ENCODE measurements around the gene CCDC18.
"Not testable (repeated sequence)": the region's sequence is repeated elsewhere in the genome, so short reads cannot be mapped to it uniquely, and the experiment has no call there.

CCDC18 gene

GRCh38 chr1:93151474-93151873, 29.1 kb upstream of the CCDC18 start:
- Histone ChIP-seq H3K27ac (ENCODE audit: low read length) (no peak overlapping the region), H3K27me3 (ENCODE audit: insufficient read depth, low read length) (no peaks in the 10 kb centered on the region), H3K4me1 (ENCODE audit: insufficient read depth, low read length) (no peaks in the 10 kb centered on the region), H3K36me3 (ENCODE audit: insufficient read depth, low read depth, low read length) (peaks cover 47% of the 10 kb centered on the region), H3K4me3 (ENCODE audit: low read length) (no peak overlapping the region), H3K9ac (ENCODE audit: low read depth, low read length) (no peak overlapping the region), H3K9me3 (ENCODE audit: insufficient read depth, low read depth, low read length) (no peaks in the 10 kb centered on the region)

GRCh38 chr1:93152835-93153234, 27.7 kb upstream of the CCDC18 start:
- H3K9me3 ChIP-seq (ENCODE audit: insufficient read depth, low read depth, low read length): no peaks in the 10 kb centered on the region
- peaks cover 47% of the 10 kb centered on the region for H3K36me3 ChIP-seq (ENCODE audit: insufficient read depth, low read depth, low read length)
- no peak overlapping the region for H3K9ac ChIP-seq (ENCODE audit: low read depth, low read length)
- no peaks in the 10 kb centered on the region for H3K4me1 ChIP-seq (ENCODE audit: insufficient read depth, low read length)
- H3K27ac ChIP-seq (ENCODE audit: low read length): no peak overlapping the region
- H3K4me3 ChIP-seq (ENCODE audit: low read length): no peak overlapping the region
- no peaks in the 10 kb centered on the region for H3K27me3 ChIP-seq (ENCODE audit: insufficient read depth, low read length)

GRCh38 chr1:93154898-93155297, 25.6 kb upstream of the CCDC18 start:
- Histone ChIP-seq H3K27me3 (ENCODE audit: insufficient read depth, low read length) (no peaks in the 10 kb centered on the region), H3K9ac (ENCODE audit: low read depth, low read length) (no peak overlapping the region), H3K4me3 (ENCODE audit: low read length) (no peak overlapping the region), H3K36me3 (ENCODE audit: insufficient read depth, low read depth, low read length) (peaks cover 58% of the 10 kb centered on the region), H3K27ac (ENCODE audit: low read length) (no peak overlapping the region), H3K4me1 (ENCODE audit: insufficient read depth, low read length) (no peaks in the 10 kb centered on the region), H3K9me3 (ENCODE audit: insufficient read depth, low read depth, low read length) (no peaks in the 10 kb centered on the region)

- Histone ChIP-seq H3K36me3 (ENCODE audit: insufficient read depth, low read depth, low read length) (peaks cover 54% of the 10 kb centered on the region), H3K9me3 (ENCODE audit: insufficient read depth, low read depth, low read length) (no peaks in the 10 kb centered on the region), H3K4me1 (ENCODE audit: insufficient read depth, low read length) (no peaks in the 10 kb centered on the region), H3K9ac (ENCODE audit: low read depth, low read length) (no peak overlapping the region), H3K4me3 (ENCODE audit: low read length) (no peak overlapping the region), H3K27me3 (ENCODE audit: insufficient read depth, low read length) (no peaks in the 10 kb centered on the region), H3K27ac (ENCODE audit: low read length) (no peak overlapping the region)
These were observed 25.2 kb upstream of the CCDC18 start for GRCh38 chr1:93155335-93155734.

- no peaks in the 10 kb centered on the region for H3K9me3 ChIP-seq (ENCODE audit: insufficient read depth, low read depth, low read length)
- no peak overlapping the region for H3K9ac ChIP-seq (ENCODE audit: low read depth, low read length)
- H3K4me1 ChIP-seq (ENCODE audit: insufficient read depth, low read length): no peaks in the 10 kb centered on the region
- H3K36me3 ChIP-seq (ENCODE audit: insufficient read depth, low read depth, low read length): peaks cover 28% of the 10 kb centered on the region
- no peak overlapping the region for H3K27ac ChIP-seq (ENCODE audit: low read length)
- H3K4me3 ChIP-seq (ENCODE audit: low read length): no peak overlapping the region
- no peaks in the 10 kb centered on the region for H3K27me3 ChIP-seq (ENCODE audit: insufficient read depth, low read length)
These were observed 21.2 kb upstream of the CCDC18 start for GRCh38 chr1:93159337-93159736.

GRCh38 chr1:93163314-93163713, 17.2 kb upstream of the CCDC18 start:
- not testable (repeated sequence) for H3K9ac ChIP-seq (ENCODE audit: low read depth, low read length); H3K4me3 ChIP-seq (ENCODE audit: low read length); H3K4me1 ChIP-seq (ENCODE audit: insufficient read depth, low read length); H3K27ac ChIP-seq (ENCODE audit: low read length); H3K9me3 ChIP-seq (ENCODE audit: insufficient read depth, low read depth, low read length); H3K27me3 ChIP-seq (ENCODE audit: insufficient read depth, low read length)
- peaks cover 11% of the 10 kb centered on the region; the same call in 1 of the 2 replicates for H3K36me3 ChIP-seq (ENCODE audit: insufficient read depth, low read depth, low read length)

- Histone ChIP-seq H3K9me3 (ENCODE audit: insufficient read depth, low read depth, low read length) (no peaks in the 10 kb centered on the region), H3K36me3 (ENCODE audit: insufficient read depth, low read depth, low read length) (0 out of 2 replicates have a peak, but pooled peaks cover under 1% of the 10 kb centered on the region), H3K4me1 (ENCODE audit: insufficient read depth, low read length) (no peaks in the 10 kb centered on the region), H3K27me3 (ENCODE audit: insufficient read depth, low read length) (no peaks in the 10 kb centered on the region), H3K9ac (ENCODE audit: low read depth, low read length) (no peak overlapping the region), H3K4me3 (ENCODE audit: low read length) (no peak overlapping the region), H3K27ac (ENCODE audit: low read length) (no peak overlapping the region)
These were observed 15.7 kb upstream of the CCDC18 start for GRCh38 chr1:93164816-93165215.

GRCh38 chr1:93165895-93166294, 14.6 kb upstream of the CCDC18 start:
- H3K27me3 ChIP-seq (ENCODE audit: insufficient read depth, low read length); H3K9ac ChIP-seq (ENCODE audit: low read depth, low read length); H3K9me3 ChIP-seq (ENCODE audit: insufficient read depth, low read depth, low read length); H3K27ac ChIP-seq (ENCODE audit: low read length); H3K4me3 ChIP-seq (ENCODE audit: low read length); H3K4me1 ChIP-seq (ENCODE audit: insufficient read depth, low read length); H3K36me3 ChIP-seq (ENCODE audit: insufficient read depth, low read depth, low read length): not testable (repeated sequence)

GRCh38 chr1:93167006-93167405, 13.5 kb upstream of the CCDC18 start:
- H3K4me3 ChIP-seq (ENCODE audit: low read length): no peak overlapping the region
- H3K27ac ChIP-seq (ENCODE audit: low read length): no peak overlapping the region
- no peaks in the 10 kb centered on the region for H3K9me3 ChIP-seq (ENCODE audit: insufficient read depth, low read depth, low read length)
- no peaks in the 10 kb centered on the region for H3K36me3 ChIP-seq (ENCODE audit: insufficient read depth, low read depth, low read length)
- no peak overlapping the region for H3K9ac ChIP-seq (ENCODE audit: low read depth, low read length)
- H3K4me1 ChIP-seq (ENCODE audit: insufficient read depth, low read length): no peaks in the 10 kb centered on the region
- H3K27me3 ChIP-seq (ENCODE audit: insufficient read depth, low read length): no peaks in the 10 kb centered on the region

- not testable (repeated sequence) for H3K27ac ChIP-seq (ENCODE audit: low read length); H3K27me3 ChIP-seq (ENCODE audit: insufficient read depth, low read length); H3K9ac ChIP-seq (ENCODE audit: low read depth, low read length); H3K36me3 ChIP-seq (ENCODE audit: insufficient read depth, low read depth, low read length); H3K9me3 ChIP-seq (ENCODE audit: insufficient read depth, low read depth, low read length); H3K4me3 ChIP-seq (ENCODE audit: low read length); H3K4me1 ChIP-seq (ENCODE audit: insufficient read depth, low read length)
These were observed 10.3 kb upstream of the CCDC18 start for GRCh38 chr1:93170141-93170678.

- H3K9ac ChIP-seq (ENCODE audit: low read depth, low read length): no peak overlapping the region
- no peak overlapping the region for H3K4me3 ChIP-seq (ENCODE audit: low read length)
These were observed 8.9 kb upstream of the CCDC18 start for GRCh38 chr1:93171549-93172034.

GRCh38 chr1:93172778-93173177, 7.7 kb upstream of the CCDC18 start:
- Histone ChIP-seq H3K9me3 (ENCODE audit: insufficient read depth, low read depth, low read length) (no peaks in the 10 kb centered on the region), H3K4me3 (ENCODE audit: low read length) (no peak overlapping the region), H3K9ac (ENCODE audit: low read depth, low read length) (no peak overlapping the region), H3K36me3 (ENCODE audit: insufficient read depth, low read depth, low read length) (0 out of 2 replicates have a peak, but pooled peaks cover 10% of the 10 kb centered on the region), H3K4me1 (ENCODE audit: insufficient read depth, low read length) (no peaks in the 10 kb centered on the region; the same call in 1 of the 2 replicates), H3K27ac (ENCODE audit: low read length) (no peak overlapping the region), H3K27me3 (ENCODE audit: insufficient read depth, low read length) (no peaks in the 10 kb centered on the region)

More at GRCh38 chr1:93171549-93172034, 8.9 kb upstream of the CCDC18 start:
- no peaks in the 10 kb centered on the region for H3K4me1 ChIP-seq (ENCODE audit: insufficient read depth, low read length)
- H3K27ac ChIP-seq (ENCODE audit: low read length): no peak overlapping the region
- 0 out of 2 replicates have a peak, but pooled peaks cover 10% of the 10 kb centered on the region for H3K36me3 ChIP-seq (ENCODE audit: insufficient read depth, low read depth, low read length)
- H3K9me3 ChIP-seq (ENCODE audit: insufficient read depth, low read depth, low read length): no peaks in the 10 kb centered on the region
- H3K27me3 ChIP-seq (ENCODE audit: insufficient read depth, low read length): no peaks in the 10 kb centered on the region

Data from iPS-20b (cell line).